ENCODE measurements around the gene IGFBP2. TPM values are rescaled to one million over a fixed set of nuclear protein-coding genes. Genes with fewer than 3 reads are reported as not detected.

The IGFBP2 gene
- total RNA-seq, 1 donor from 2014 or later = 2,855 TPM

GRCh38 chr2:216698895-216699294 lies 65.7 kb downstream of the IGFBP2 start:
- no peak overlapping the region for H3K27ac Mint-ChIP-seq (ENCODE audit: unreplicated experiment)
- no peak for DNase-seq (ENCODE audit: extremely low spot score, unreplicated experiment)
- TF ChIP-seq CTCF (IDR thresholded peaks at IDR 0.05) = peak; percentile 84
- H3K9me3 Mint-ChIP-seq (ENCODE audit: unreplicated experiment) = no peaks in the 10 kb centered on the region
- H3K36me3 Mint-ChIP-seq (ENCODE audit: unreplicated experiment) = no peaks in the 10 kb centered on the region
- no peaks in the 10 kb centered on the region for H3K27me3 Mint-ChIP-seq (ENCODE audit: unreplicated experiment)
- peaks cover 36% of the 10 kb centered on the region for H3K4me1 Mint-ChIP-seq (ENCODE audit: unreplicated experiment)
- no peak overlapping the region for H3K4me3 Mint-ChIP-seq (ENCODE audit: unreplicated experiment)

- Mint-ChIP-seq H3K27me3 (ENCODE audit: unreplicated experiment) (no peaks in the 10 kb centered on the region), H3K27ac (ENCODE audit: unreplicated experiment) (no peak overlapping the region), H3K4me1 (ENCODE audit: unreplicated experiment) (peaks cover 29% of the 10 kb centered on the region), H3K9me3 (ENCODE audit: unreplicated experiment) (no peaks in the 10 kb centered on the region), H3K4me3 (ENCODE audit: unreplicated experiment) (no peak overlapping the region), H3K36me3 (ENCODE audit: unreplicated experiment) (no peaks in the 10 kb centered on the region)
- no peak for DNase-seq (ENCODE audit: extremely low spot score, unreplicated experiment)
- no peak for TF ChIP-seq CTCF (IDR thresholded peaks at IDR 0.05)
Measured at GRCh38 chr2:216700088-216700567, 66.9 kb downstream of the IGFBP2 start.

- Mint-ChIP-seq H3K9me3 (ENCODE audit: unreplicated experiment) (no peaks in the 10 kb centered on the region), H3K27ac (ENCODE audit: unreplicated experiment) (no peak overlapping the region), H3K4me1 (ENCODE audit: unreplicated experiment) (peaks cover 25% of the 10 kb centered on the region), H3K36me3 (ENCODE audit: unreplicated experiment) (no peaks in the 10 kb centered on the region), H3K27me3 (ENCODE audit: unreplicated experiment) (no peaks in the 10 kb centered on the region), H3K4me3 (ENCODE audit: unreplicated experiment) (no peak overlapping the region)
- TF ChIP-seq CTCF (IDR thresholded peaks at IDR 0.05) = no peak
- no peak for DNase-seq (ENCODE audit: extremely low spot score, unreplicated experiment)
Measured at GRCh38 chr2:216700781-216701180, 67.6 kb downstream of the IGFBP2 start.

- H3K36me3 Mint-ChIP-seq (ENCODE audit: unreplicated experiment) = no peaks in the 10 kb centered on the region
- no peak overlapping the region for H3K27ac Mint-ChIP-seq (ENCODE audit: unreplicated experiment)
- no peak for DNase-seq (ENCODE audit: extremely low spot score, unreplicated experiment)
- no peaks in the 10 kb centered on the region for H3K9me3 Mint-ChIP-seq (ENCODE audit: unreplicated experiment)
- no peak for TF ChIP-seq CTCF (IDR thresholded peaks at IDR 0.05)
- H3K27me3 Mint-ChIP-seq (ENCODE audit: unreplicated experiment) = no peaks in the 10 kb centered on the region
- H3K4me1 Mint-ChIP-seq (ENCODE audit: unreplicated experiment) = peaks cover 17% of the 10 kb centered on the region
- no peak overlapping the region for H3K4me3 Mint-ChIP-seq (ENCODE audit: unreplicated experiment)
Measured at GRCh38 chr2:216701544-216701943, 68.3 kb downstream of the IGFBP2 start.

- no peak overlapping the region for H3K27ac Mint-ChIP-seq (ENCODE audit: unreplicated experiment)
- H3K4me3 Mint-ChIP-seq (ENCODE audit: unreplicated experiment) = no peak overlapping the region
- no peaks in the 10 kb centered on the region for H3K36me3 Mint-ChIP-seq (ENCODE audit: unreplicated experiment)
- peaks cover 8% of the 10 kb centered on the region for H3K4me1 Mint-ChIP-seq (ENCODE audit: unreplicated experiment)
- TF ChIP-seq CTCF (IDR thresholded peaks at IDR 0.05) = no peak
- no peak for DNase-seq (ENCODE audit: extremely low spot score, unreplicated experiment)
- H3K27me3 Mint-ChIP-seq (ENCODE audit: unreplicated experiment) = no peaks in the 10 kb centered on the region
- no peaks in the 10 kb centered on the region for H3K9me3 Mint-ChIP-seq (ENCODE audit: unreplicated experiment)
Measured at GRCh38 chr2:216702756-216703155, 69.5 kb downstream of the IGFBP2 start.

Measured in osteocyte (in vitro differentiated cells).